H1 (cell line): Measurements from ENCODE around the gene SSC5D. TPM values are rescaled to one million over a fixed set of nuclear protein-coding genes. Genes with fewer than 3 reads are reported as not detected.

Source experiments
- CTCF ChIA-PET: fragments of 300-600 bp; sonication (Branson Sonifier 250); formaldehyde crosslinking; loops from one replicate; lab custom pipeline; 2021; ENCODE audit not compliant: partially characterized antibody; lab: Charles Lee
- POLR2A ChIA-PET: fragments of 300-600 bp; sonication (Branson Sonifier 250); formaldehyde crosslinking; loops from one replicate; lab custom pipeline; 2021; ENCODE audit warnings: inconsistent platforms; ENCODE audit not compliant: partially characterized antibody; lab: Charles Lee
- DNase-seq, 2 experiments: peaks; one replicate each; pipeline versions ENCODE4 v3.0.0 to v3.0.0-alpha.2; 2010 to 2022; ENCODE audit warnings: low spot score in 2 of 2, low read depth in 1 of 2, mixed read lengths in 1 of 2
- FAIRE-seq: peaks from 2 replicates; lab custom pipeline; 2011; peaks lifted over from hg19 to GRCh38; lab: Jason Lieb, UNC
- H2AFZ ChIP-seq: 2 replicates; pipeline ENCODE4 v1.8.1; 2012; ENCODE audit warnings: low read length, inconsistent platforms
- H2AK5ac ChIP-seq: 2 replicates; pipeline ENCODE4 v1.6.1; 2013; ENCODE audit warnings: low read depth, low read length
- H2BK120ac ChIP-seq: replicated peaks from 2 replicates; pipeline ENCODE3; 2013; ENCODE audit warnings: low read depth, low read length, inconsistent platforms
- H2BK12ac ChIP-seq: 2 replicates; pipeline ENCODE4 v1.6.1; 2013; ENCODE audit warnings: low read depth, low read length
- H2BK15ac ChIP-seq: 2 replicates; pipeline ENCODE4 v1.6.1; 2013; ENCODE audit warnings: low read length
- H2BK20ac ChIP-seq: 2 replicates; pipeline ENCODE4 v1.6.1; 2013; ENCODE audit warnings: low read length
- H2BK5ac ChIP-seq: 2 replicates; pipeline ENCODE4 v1.6.1; 2013; ENCODE audit warnings: low read depth, low read length
- H3K14ac ChIP-seq: 2 replicates; pipeline ENCODE4 v1.6.1; 2013; ENCODE audit warnings: inconsistent platforms; ENCODE audit not compliant: insufficient read length
- H3K18ac ChIP-seq: 2 replicates; pipeline ENCODE4 v1.6.1; 2013; ENCODE audit warnings: low read length; ENCODE audit errors: extremely low read depth
- H3K23ac ChIP-seq: 2 replicates; pipeline ENCODE4 v1.6.1; 2013; ENCODE audit warnings: inconsistent platforms; ENCODE audit not compliant: insufficient read length
- H3K23me2 ChIP-seq: 2 replicates; pipeline ENCODE4 v1.6.1; 2013; ENCODE audit warnings: low read depth, low read length
- H3K27ac ChIP-seq: 2 replicates; pipeline ENCODE4 v1.6.1; 2011; ENCODE audit warnings: low read depth, low read length, inconsistent platforms
- H3K27me3 ChIP-seq, 4 experiments: replicated peaks in 1 of 4; 1 replicate in 1 of 4; 2 replicates in 3 of 4; pipeline versions ENCODE4 v1.6.1 to v1.8.1; 2011 to 2013; ENCODE audit warnings: low read length in 3 of 4, mild to moderate bottlenecking in 3 of 4, inconsistent platforms in 2 of 4, mixed read lengths in 2 of 4, moderate library complexity in 1 of 4; ENCODE audit not compliant: control insufficient read depth in 3 of 4, insufficient read depth in 3 of 4; ENCODE audit errors: extremely low read depth in 1 of 4
- H3K36me3 ChIP-seq, 4 experiments: 2 replicates each; pipeline versions ENCODE4 v1.6.1 to v1.8.1; 2011 to 2013; ENCODE audit warnings: mild to moderate bottlenecking in 4 of 4, low read length in 3 of 4, moderate library complexity in 2 of 4, control low read depth in 1 of 4, inconsistent platforms in 1 of 4; ENCODE audit not compliant: insufficient read depth in 4 of 4, control insufficient read depth in 2 of 4
- H3K4ac ChIP-seq: replicated peaks from 2 replicates; pipeline ENCODE3; 2013; ENCODE audit warnings: low read length, low read depth, mixed read lengths, inconsistent platforms; ENCODE audit not compliant: insufficient read length
- H3K4me1 ChIP-seq, 4 experiments: replicated peaks in 1 of 4; 1 replicate in 1 of 4; 2 replicates in 3 of 4; pipeline versions ENCODE4 v1.6.1 to v1.8.1; 2011 to 2013; ENCODE audit warnings: low read length in 3 of 4, inconsistent platforms in 2 of 4, mixed read lengths in 1 of 4; ENCODE audit not compliant: insufficient read depth in 4 of 4, control insufficient read depth in 3 of 4
- H3K4me2 ChIP-seq, 2 experiments: 2 replicates each; pipeline versions ENCODE4 v1.6.1 to v1.8.1; 2011 to 2013; ENCODE audit warnings: low read depth in 2 of 2, low read length in 2 of 2, control low read depth in 1 of 2, inconsistent platforms in 1 of 2, mild to moderate bottlenecking in 1 of 2; ENCODE audit not compliant: insufficient read depth in 1 of 2
- H3K4me3 ChIP-seq, 4 experiments: fragments of 200-600, 300-600 bp in 1 of 4; sonication (generic), shearing (Covaris generic), sonication (Bioruptor Twin) in 1 of 4; 2 replicates each; pipeline versions ENCODE4 v1.5.1 to v1.8.1; 2011 to 2016; ENCODE audit warnings: low read length in 4 of 4, low read depth in 3 of 4, control low read depth in 2 of 4, inconsistent platforms in 2 of 4, mild to moderate bottlenecking in 2 of 4, mixed read lengths in 1 of 4, moderate library complexity in 1 of 4; ENCODE audit not compliant: insufficient read depth in 2 of 4; ENCODE audit errors: extremely low read depth in 1 of 4
- H3K56ac ChIP-seq: replicated peaks from 2 replicates; pipeline ENCODE3; 2013; ENCODE audit warnings: low read depth, mild to moderate bottlenecking, mixed read lengths, low read length, inconsistent platforms; ENCODE audit not compliant: insufficient read length
- H3K79me1 ChIP-seq: 2 replicates; pipeline ENCODE4 v1.6.1; 2013; ENCODE audit warnings: low read depth, low read length, control low read depth
- H3K79me2 ChIP-seq, 2 experiments: 2 replicates each; pipeline versions ENCODE4 v1.6.1 to v1.8.1; 2012 to 2013; ENCODE audit warnings: low read length in 2 of 2, mild to moderate bottlenecking in 2 of 2, inconsistent platforms in 1 of 2; ENCODE audit not compliant: insufficient read depth in 2 of 2, control insufficient read depth in 1 of 2
- H3K9ac ChIP-seq, 4 experiments: replicated peaks in 1 of 4; 1 replicate in 1 of 4; 2 replicates in 3 of 4; pipeline versions ENCODE4 v1.6.1 to v1.8.1; 2011 to 2013; ENCODE audit warnings: low read depth in 3 of 4, low read length in 3 of 4, control low read depth in 2 of 4, mild to moderate bottlenecking in 2 of 4, moderate library complexity in 2 of 4, inconsistent platforms in 1 of 4; ENCODE audit errors: extremely low read depth in 1 of 4
- H3K9me3 ChIP-seq, 2 experiments: 2 replicates each; pipeline versions ENCODE4 v1.6.1 to v1.8.1; 2012 to 2013; ENCODE audit warnings: mild to moderate bottlenecking in 2 of 2, moderate library complexity in 2 of 2, control low read depth in 1 of 2, inconsistent platforms in 1 of 2, low read depth in 1 of 2, low read length in 1 of 2, mixed read lengths in 1 of 2; ENCODE audit not compliant: insufficient read depth in 2 of 2
- H4K20me1 ChIP-seq, 2 experiments: replicated peaks in 1 of 2; 2 replicates each; pipeline versions ENCODE3 to v1.8.1; 2011 to 2013; ENCODE audit warnings: inconsistent platforms in 2 of 2, low read length in 2 of 2, mild to moderate bottlenecking in 1 of 2; ENCODE audit not compliant: insufficient read depth in 2 of 2, control insufficient read depth in 1 of 2
- H4K5ac ChIP-seq: 2 replicates; pipeline ENCODE4 v1.6.1; 2013; ENCODE audit warnings: low read length, low read depth, mixed read lengths, inconsistent platforms; ENCODE audit not compliant: insufficient read length
- H4K8ac ChIP-seq: 2 replicates; pipeline ENCODE4 v1.8.0; 2013; ENCODE audit warnings: mild to moderate bottlenecking, moderate library complexity, low read length, inconsistent platforms; ENCODE audit not compliant: insufficient read depth; ENCODE audit errors: extremely low read depth
- H4K91ac ChIP-seq: replicated peaks from 2 replicates; pipeline ENCODE3; 2013; ENCODE audit warnings: low read length, mixed read lengths, inconsistent platforms; ENCODE audit not compliant: insufficient read length
- EZH2 ChIP-seq: fragments of 200-600 bp; sonication (generic); IDR thresholded peaks from 2 replicates; pipeline ENCODE4 v1.7.1; 2012; ENCODE audit warnings: low read depth, mild to moderate bottlenecking, moderate library complexity, low read length, inconsistent platforms; ENCODE audit not compliant: severe bottlenecking
- WGBS, 2 experiments: shearing (Covaris generic) in 1 of 2; methylation state at CpG; one replicate each; pipeline versions ENCODE4 v1.1.6 to v1.1.7; 2013 to 2015; ENCODE audit warnings: low lambda C conversion rate in 2 of 2, mixed read lengths in 2 of 2, inconsistent platforms in 1 of 2, low coverage in 1 of 2, missing lambda C conversion rate in 1 of 2; ENCODE audit not compliant: insufficient replicate concordance in 2 of 2, insufficient coverage in 1 of 2, insufficient read length in 1 of 2; ENCODE audit errors: extremely low coverage in 1 of 2, missing lambda C conversion rate in 1 of 2; 5-methylcytosine and 5-hydroxymethylcytosine counted together
- polyA plus RNA-seq, 7 experiments: library from polyadenylated mRNA; depleted of rRNA in 3 of 7; stranded (reverse) in 5 of 7; unstranded in 2 of 7; fragments of >200 nt in 5 of 7; fragments of 200-250 nt in 2 of 7; gene quantifications; 1 replicate in 5 of 7; 2 replicates in 1 of 7; 4 replicates in 1 of 7; pipeline versions ENCODE4 v1.2.1 to v1.2.3, GENCODE V29; 2011 to 2013; ENCODE audit warnings: missing spikeins in 2 of 7, mixed read lengths in 2 of 7
- total RNA-seq: library from RNA; stranded (reverse); fragmentation: NEBNext Ultra II Directional; extraction: Animal tissue kit (Norgen Biotek cat#: 25700); gene quantifications from 2 replicates; pipeline ENCODE4 v1.2.1, GENCODE V29; 2021

Gene SSC5D
- total and polyA plus RNA-seq, 2 of the 8 experiments (the other 6 are each of a cell fraction or from before 2014, with no cell fraction given) = 0.39 to 1.7 TPM

GRCh38 chr19:55503157-55503501 is 14.9 kb downstream of the SSC5D start:
- POLR2A ChIA-PET = interaction anchor here (1.1 to 2.6 kb wide), 5 partner anchors 9 to 96 kb away, joined by 3 to 15 read pairs (median 4); partner anchors contain the start of genes NAT14 and UBE2S
- H4K8ac ChIP-seq = no peak overlapping the region
- H3K18ac ChIP-seq = no peak overlapping the region
- no peak overlapping the region for H3K4me2 ChIP-seq
- no peak overlapping the region for H2BK15ac ChIP-seq
- TF ChIP-seq EZH2 = no peak
- TF ChIP-seq, all 59 proteins: peak for 0
- FAIRE-seq = no peak
- Histone ChIP-seq H4K20me1 (no peaks in the 10 kb centered on the region), H3K36me3 (peaks cover 0 to 3% (median 0%) of the 10 kb centered on the region in 4 experiments; a peak in 1 of 8 replicates), H4K91ac (no peak overlapping the region), H3K9ac (no peak overlapping the region), H3K27ac (no peak overlapping the region), H2AK5ac (no peak overlapping the region), H3K23me2 (no peaks in the 10 kb centered on the region), H3K14ac (no peak overlapping the region), H2BK20ac (no peak overlapping the region), H3K4me3 (no peak overlapping the region), H3K4me1 (no peaks in the 10 kb centered on the region), H2BK12ac (no peak overlapping the region), H4K5ac (no peak overlapping the region), H3K56ac (no peak overlapping the region), H3K27me3 (peaks cover 11 to 23% (median 17%) of the 10 kb centered on the region in 4 experiments), H3K4ac (no peak overlapping the region), H2BK5ac (no peak overlapping the region), H3K79me1 (no peaks in the 10 kb centered on the region), H2AFZ (no peak overlapping the region), H3K23ac (no peak overlapping the region), H3K79me2 (no peaks in the 10 kb centered on the region), H3K9me3 (peaks cover 8 to 9% of the 10 kb centered on the region in 2 experiments; a peak in 3 of 4 replicates), H2BK120ac (no peak overlapping the region)
- 80% methylated on average over 17 of the region's 17 CpGs; no CpG with 5 or more reads in 1 of the 2 experiments for WGBS, 2 experiments
- no peak for DNase-seq
- CTCF ChIA-PET = interaction anchor here (0.7 to 2.7 kb wide), 14 partner anchors 9 to 1065 kb away, joined by 3 to 31 read pairs (median 8); partner anchors contain the start of genes NAT14, SBK3 and ZNF628
